ENCODE measurements around the gene CBR4.
A peak's percentile ranks its signal among the peaks of the same experiment; 100 is the strongest.
"Not testable (repeated sequence)": the region's sequence is repeated elsewhere in the genome, so short reads cannot be mapped to it uniquely, and the experiment has no call there.

The CBR4 gene

GRCh38 chr4:169010125-169011023, at the start of gene CBR4:
TSS of gene CBR4 (minus strand) at chr4:169010255. CDS start at chr4:169010089, 166 bp downstream.
- DNase-seq = peak; percentile 78

GRCh38 chr4:169059306-169060211, 49.5 kb upstream of the CBR4 start:
- no peak for DNase-seq

DNA sequence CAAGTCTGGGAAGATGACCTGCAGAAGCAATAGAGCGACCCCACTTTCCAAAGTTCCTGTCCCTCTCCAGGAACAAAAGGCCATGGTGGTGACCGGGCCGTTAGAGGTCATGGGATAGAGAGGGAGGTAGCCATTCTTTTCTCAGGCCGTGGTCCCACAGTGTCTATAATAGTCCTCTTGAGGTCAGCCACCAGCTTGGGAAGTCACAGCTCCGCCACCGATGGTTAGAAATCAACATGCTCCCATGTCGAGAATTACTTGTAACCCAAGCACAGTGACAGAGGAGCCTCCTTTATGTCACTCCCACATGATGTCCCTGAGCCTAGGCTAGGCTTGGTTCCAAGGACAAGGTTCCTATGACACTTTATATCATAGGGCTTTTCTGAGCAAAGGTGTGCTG, 48.3 kb upstream of the CBR4 start:
- no peak for DNase-seq

GRCh38 chr4:169054879-169055278, 44.8 kb upstream of the CBR4 start:
- no peak for DNase-seq

DNA sequence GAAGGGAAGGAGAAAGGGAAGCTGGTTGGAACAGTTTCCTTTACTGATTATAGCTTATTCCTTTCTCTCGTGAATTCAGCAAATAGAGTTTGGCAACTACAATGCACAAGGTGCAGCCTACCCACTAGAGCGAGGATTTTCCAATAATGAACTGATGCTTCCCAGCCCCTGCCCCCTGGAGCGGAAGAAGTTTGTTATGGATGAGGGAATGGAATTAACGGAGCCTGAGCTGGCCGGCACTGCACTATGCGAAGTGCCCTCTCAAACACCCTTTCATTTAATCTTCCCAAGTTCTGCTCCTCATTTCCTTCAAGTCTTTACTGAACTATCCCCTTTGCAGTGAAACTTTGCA, 42.5 kb upstream of the CBR4 start:
- DNase-seq = no peak

GRCh38 chr4:169051761-169052593, 41.9 kb upstream of the CBR4 start:
- DNase-seq = no peak

GRCh38 chr4:169050881-169051760, 41.1 kb upstream of the CBR4 start:
- DNase-seq = no peak

DNA sequence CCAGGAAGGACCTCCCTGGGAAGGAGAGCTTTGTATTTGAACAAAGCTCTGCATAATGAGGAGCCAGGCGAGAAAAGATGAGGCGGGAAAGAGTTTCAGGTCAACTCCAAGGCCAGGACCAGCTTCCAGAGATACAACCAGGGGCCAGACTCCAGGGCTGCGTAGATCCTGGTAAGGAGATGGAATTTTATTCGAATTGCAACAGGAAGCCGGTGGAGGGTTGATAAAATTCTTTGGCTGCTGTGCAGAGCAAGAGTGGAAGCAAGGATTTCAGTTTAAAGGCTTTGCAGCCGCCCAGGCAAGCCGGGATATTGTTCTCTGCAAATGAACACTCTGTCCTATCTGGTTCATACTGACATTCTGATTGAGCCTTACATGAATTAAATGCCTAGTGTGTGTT, 40.2 kb upstream of the CBR4 start:
- DNase-seq = no peak

DNA sequence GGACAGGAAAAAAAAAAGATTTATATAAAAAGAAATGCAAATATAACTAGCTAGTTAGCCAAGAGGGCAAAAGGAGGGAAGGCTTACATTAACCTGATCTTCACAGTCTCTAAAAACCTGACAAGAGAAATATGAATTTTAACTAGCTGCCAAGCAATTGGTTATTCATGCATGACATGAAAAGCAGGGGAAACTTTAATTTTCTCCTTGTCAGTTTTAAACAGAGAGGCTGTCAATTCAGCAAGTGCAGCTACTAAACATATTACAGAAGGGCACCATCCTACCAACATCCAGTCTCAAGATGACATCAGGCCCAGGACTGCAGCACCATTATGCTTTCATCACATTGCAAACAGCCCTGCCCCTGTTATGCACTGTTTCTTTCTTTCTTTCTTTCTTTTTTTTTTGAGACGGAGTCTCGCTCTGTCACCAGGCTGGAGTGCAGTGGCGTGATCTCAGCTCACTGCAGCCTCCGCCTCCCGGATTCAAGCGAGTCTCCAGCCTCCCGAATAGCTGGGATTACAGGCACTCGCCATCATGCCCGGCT, 38.9 kb upstream of the CBR4 start:
- DNase-seq = no peak

- DNase-seq = no peak
These were observed 37.9 kb upstream of the CBR4 start for GRCh38 chr4:169047956-169048355.

DNA sequence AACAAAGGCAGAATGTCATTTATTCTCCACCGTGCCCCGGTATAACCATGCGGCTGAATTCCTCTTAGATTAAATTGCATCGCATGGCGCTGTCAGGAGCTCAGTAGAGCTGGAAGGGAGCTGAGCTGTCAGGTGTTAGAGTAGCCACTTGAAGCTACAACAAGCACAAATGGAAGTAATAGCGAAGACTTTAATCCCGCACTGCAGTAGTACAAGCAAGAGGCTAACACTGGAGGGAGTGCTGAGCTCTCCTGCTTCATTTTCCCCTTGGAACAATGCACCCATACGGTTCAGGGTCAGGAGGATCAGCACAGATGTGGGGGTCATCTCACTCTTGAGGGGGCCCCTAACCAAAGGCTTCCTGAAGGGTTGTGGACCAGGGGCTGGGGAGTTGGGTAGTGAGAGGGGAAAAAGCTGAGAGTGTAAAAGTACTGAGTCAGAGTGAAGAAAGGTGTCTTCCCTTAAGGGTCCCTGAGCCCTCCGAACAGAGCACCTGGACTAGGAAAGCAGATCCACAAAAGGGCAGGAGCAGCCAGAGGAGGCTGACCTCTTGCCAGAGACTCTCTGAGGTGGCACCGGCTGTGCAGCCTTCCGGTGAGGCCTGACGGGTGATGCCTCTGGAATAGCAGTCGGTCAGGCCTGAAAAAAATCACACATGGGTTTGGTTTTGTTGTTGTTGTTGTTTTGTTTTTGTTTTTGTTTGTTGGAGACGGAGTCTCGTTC, 36.0 kb upstream of the CBR4 start:
- no peak for DNase-seq

DNA sequence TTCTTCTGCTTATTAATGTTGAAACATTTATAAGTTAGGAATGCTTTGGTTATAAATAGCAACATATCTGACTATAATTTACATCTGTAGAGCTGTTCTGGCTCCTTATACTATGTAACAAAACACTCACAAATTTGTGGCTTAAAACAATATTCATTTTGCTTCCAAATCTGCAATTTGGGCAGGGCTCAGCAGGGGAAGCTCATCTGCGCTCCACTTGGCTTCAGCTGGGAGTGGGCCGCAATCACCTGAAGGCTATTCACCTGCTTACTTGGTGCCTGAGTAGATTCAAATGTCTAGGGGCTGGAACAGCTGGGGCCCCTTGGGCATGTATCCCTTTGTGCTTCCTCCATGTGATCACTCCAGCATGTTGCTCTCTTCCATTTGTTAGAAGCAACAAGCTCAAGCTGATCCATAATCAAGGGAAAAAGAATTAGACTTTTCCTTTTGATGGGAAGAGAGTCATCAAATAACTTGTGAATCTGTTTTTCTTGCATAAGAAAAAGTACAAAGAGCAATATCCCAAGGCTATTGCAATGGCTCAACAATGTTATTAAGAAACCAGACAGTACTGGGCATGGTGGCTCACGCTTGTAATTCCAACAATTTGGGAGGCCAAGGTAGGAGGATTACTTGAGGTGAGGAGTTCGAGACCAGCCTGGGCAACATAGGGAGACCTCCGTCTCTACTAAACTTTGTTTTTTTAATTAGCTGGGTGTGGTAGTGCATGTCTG, 34.8 kb upstream of the CBR4 start:
- no peak for DNase-seq

DNA sequence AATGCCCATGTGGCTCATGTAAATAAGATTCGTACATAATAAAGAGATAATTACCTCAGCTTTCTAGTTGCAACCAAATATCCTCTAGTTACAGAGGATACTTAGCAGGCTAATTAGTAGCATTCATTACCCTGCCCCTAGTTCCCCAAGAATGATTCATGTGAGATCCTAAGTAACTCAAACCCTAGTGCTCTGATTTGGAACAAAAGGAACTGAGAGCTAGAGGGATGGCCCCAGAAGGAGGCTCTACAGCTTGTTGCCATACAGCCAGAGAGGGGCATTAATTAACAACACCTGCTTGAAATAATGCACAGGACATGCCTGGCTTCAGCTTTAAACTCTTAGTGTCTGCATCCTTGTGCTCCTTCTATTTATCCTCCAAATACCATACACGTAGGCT, 32.6 kb upstream of the CBR4 start:
- no peak for DNase-seq

DNA sequence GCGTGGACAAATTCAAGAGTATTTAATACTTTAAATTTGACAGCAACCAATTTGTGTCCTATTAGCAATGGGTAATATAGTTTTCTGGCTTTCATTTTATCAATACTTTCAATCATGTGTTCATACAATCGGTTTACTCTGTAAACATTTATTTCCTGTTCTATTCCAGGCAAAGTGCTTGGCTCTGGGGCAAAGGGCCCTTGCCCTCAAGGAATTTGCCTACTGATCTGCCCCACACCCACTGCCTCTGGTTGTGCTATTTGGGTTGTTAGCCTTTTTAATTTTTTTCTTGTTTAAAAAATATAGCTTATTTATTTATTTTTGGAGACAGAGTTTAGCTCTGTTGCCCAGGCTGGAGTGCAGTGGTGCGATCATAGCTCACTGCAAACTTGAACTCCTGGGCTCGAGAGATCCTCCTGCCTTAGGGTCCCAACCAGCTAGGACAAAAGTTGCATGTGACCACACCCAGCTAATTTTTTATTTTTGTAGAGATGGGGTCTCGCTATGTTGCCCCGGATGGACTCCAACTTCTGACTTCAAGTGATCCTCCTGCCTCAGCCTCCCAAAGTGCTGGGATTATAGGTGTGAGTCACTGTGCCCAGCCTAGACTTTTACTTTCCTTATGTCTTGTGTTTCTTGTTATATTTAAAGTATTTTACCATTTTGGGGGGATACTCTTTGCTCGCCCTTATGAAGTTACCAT, 30.7 kb upstream of the CBR4 start:
- no peak for DNase-seq

DNA sequence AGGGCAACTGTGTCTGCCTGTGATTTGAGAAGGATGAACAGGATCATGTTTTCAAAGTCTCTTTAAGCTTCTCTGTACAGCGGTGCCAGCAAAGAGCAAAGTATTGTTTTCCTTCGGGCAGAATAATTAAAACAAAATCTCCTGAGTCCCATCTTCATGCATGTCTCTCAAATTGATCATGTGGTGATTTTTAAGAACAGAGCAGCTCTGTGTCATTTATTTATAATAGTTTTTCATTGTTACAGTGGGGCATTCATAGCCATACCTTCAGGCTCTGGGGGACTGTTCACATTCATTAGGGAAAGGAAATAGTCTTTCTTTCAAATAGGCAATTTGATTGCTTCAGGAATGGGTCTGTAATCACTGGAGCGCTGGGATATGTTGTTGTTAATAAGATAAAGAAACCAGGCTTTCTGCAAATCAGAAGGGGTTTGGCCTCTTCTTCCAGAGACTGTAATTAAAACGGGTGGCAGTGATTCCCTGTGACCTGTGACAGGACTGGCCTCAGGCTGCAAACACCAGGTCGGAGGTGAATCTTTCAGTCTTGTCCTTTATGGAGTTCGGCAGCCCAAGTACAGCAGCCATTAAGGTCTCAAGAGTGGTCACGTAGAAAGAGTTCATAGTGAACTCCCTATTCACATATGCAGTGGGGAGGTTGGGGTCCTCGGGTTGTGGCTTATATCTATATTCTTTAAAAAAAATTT, 29.3 kb upstream of the CBR4 start:
- DNase-seq = no peak

GRCh38 chr4:169037506-169037905, 27.5 kb upstream of the CBR4 start:
- DNase-seq = no peak

DNA sequence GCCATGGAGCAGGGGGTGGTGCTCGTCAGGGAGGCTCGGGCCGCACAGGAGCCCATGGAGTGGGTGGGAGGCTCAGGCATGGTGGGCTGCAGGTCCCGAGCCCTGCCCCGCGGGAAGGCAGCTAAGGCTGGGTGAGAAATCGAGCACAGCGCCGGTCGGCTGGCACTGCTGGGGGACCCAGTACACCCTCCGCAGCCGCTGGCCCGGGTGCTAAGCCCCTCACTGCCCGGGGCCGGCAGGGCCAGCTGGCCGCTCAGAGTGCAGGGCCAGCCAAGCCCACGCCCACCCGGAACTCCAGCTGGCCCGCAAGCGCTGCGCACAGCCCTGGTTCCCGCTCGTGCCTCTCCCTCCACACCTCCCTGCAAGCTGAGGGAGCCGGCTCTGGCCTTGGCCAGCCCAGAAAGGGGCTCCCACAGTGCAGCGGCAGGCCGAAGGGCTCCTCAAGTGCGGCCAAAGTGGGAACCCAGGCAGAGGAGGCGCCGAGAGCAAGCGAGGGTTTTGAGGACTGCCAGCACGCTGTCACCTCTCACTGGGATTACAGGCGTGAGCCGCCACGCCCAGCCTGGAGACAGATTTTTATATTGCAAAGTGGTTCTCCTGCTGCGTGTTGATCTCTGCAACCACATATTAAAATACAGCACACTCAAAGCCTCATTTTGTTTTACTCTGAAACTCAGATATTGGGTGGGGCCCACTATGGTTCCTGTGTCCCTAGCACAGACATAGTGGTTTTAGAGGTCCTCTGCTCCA, 26.0 kb upstream of the CBR4 start:
- not testable (repeated sequence) for DNase-seq

GRCh38 chr4:169033660-169034059, 23.6 kb upstream of the CBR4 start:
- no peak for DNase-seq
